Measurements from ENCODE around the gene TWIST2.

TWIST2 gene

DNA sequence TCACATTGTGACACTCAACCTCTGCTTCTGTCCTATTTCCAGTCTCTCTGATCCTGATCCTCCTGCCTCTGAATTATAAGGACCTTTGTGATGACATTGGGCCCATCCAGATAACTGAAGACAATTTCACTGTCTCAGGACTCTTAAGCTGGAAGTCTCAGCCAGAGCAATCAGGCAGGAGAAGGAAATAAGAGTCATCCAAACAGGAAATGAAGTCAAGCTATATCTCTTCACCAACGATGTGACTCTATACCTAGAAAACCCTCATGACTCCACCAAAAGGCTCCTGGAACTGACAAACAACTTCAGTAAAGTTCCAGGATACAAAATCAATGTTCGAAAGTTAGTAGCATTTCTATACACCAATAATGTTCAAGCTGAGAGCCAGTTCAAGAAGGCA is 29.3 kb upstream of the TWIST2 start:
- DNase-seq (ENCODE audit: low spot score) = no peak
- in situ Hi-C loops (cut with MboI; ENCODE audit: low sequenced_read_pairs, unreplicated experiment) = no loop called here
- TF ChIP-seq, protein P1, sequence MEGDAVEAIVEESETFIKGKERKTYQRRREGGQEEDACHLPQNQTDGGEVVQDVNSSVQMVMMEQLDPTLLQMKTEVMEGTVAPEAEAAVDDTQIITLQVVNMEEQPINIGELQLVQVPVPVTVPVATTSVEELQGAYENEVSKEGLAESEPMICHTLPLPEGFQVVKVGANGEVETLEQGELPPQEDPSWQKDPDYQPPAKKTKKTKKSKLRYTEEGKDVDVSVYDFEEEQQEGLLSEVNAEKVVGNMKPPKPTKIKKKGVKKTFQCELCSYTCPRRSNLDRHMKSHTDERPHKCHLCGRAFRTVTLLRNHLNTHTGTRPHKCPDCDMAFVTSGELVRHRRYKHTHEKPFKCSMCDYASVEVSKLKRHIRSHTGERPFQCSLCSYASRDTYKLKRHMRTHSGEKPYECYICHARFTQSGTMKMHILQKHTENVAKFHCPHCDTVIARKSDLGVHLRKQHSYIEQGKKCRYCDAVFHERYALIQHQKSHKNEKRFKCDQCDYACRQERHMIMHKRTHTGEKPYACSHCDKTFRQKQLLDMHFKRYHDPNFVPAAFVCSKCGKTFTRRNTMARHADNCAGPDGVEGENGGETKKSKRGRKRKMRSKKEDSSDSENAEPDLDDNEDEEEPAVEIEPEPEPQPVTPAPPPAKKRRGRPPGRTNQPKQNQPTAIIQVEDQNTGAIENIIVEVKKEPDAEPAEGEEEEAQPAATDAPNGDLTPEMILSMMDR (IDR thresholded peaks at IDR 0.05; ENCODE audit: borderline replicate concordance, control extremely low read depth, extremely low read depth, insufficient read depth, missing control alignments) = no peak

DNA sequence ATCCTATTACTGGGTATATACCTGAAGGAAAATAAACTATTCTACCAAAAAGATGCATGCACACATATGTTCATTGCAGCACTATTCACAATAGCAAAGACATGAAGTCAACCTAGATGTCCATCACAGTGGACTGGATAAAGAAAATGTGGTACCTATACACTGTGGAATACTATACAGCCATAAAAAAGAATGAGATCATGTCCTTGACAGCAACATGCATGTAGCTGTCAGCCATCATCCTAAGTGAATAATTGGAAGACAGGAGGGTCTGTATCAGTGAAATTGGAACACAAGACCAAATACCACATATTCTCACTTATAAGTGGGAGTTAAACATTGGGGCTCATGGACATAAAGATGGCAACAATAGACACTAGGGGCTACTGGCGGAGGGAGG is 27.7 kb upstream of the TWIST2 start:
- DNase-seq (ENCODE audit: low spot score) = no peak
- in situ Hi-C loops (cut with MboI; ENCODE audit: low sequenced_read_pairs, unreplicated experiment) = no loop called here
- TF ChIP-seq, protein P1 (IDR thresholded peaks at IDR 0.05; ENCODE audit: borderline replicate concordance, control extremely low read depth, extremely low read depth, insufficient read depth, missing control alignments) = no peak

GRCh38 chr2:238820916-238821315 is 27.0 kb upstream of the TWIST2 start:
- TF ChIP-seq, protein P1 (IDR thresholded peaks at IDR 0.05; ENCODE audit: borderline replicate concordance, control extremely low read depth, extremely low read depth, insufficient read depth, missing control alignments) = no peak
- in situ Hi-C loops (cut with MboI; ENCODE audit: low sequenced_read_pairs, unreplicated experiment) = no loop called here
- no peak for DNase-seq (ENCODE audit: low spot score)

DNA sequence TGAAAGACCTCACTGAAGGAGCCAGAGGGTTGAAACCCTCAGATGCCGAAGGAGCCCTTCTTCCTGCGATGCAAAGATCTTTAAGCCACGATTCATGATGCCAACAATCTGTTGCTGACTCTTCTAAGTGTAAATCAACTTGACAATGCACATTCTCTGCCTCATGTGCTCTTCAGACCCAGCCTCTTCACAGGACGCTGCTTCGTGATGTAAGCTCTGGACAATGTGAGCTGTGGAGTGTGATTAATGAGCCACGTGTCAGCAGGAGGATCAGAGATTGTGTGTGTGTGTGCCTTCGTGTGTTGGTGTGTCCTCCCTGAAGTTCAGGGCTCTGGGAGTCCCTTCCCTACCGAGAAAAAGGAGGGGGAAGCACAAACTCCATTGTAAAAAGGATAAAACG is 26.5 kb upstream of the TWIST2 start:
- DNase-seq (ENCODE audit: low spot score) = no peak
- in situ Hi-C loops (cut with MboI; ENCODE audit: low sequenced_read_pairs, unreplicated experiment) = no loop called here
- TF ChIP-seq, protein P1 (IDR thresholded peaks at IDR 0.05; ENCODE audit: borderline replicate concordance, control extremely low read depth, extremely low read depth, insufficient read depth, missing control alignments) = no peak

- in situ Hi-C loops (cut with MboI; ENCODE audit: low sequenced_read_pairs, unreplicated experiment) = no loop called here
- DNase-seq (ENCODE audit: low spot score) = no peak
- TF ChIP-seq, protein P1 (IDR thresholded peaks at IDR 0.05; ENCODE audit: borderline replicate concordance, control extremely low read depth, extremely low read depth, insufficient read depth, missing control alignments) = no peak
Measured at GRCh38 chr2:238821944-238822670, 25.8 kb upstream of the TWIST2 start.

GRCh38 chr2:238822955-238823354 is 24.9 kb upstream of the TWIST2 start:
- DNase-seq (ENCODE audit: low spot score) = no peak
- in situ Hi-C loops (cut with MboI; ENCODE audit: low sequenced_read_pairs, unreplicated experiment) = no loop called here
- TF ChIP-seq, protein P1 (IDR thresholded peaks at IDR 0.05; ENCODE audit: borderline replicate concordance, control extremely low read depth, extremely low read depth, insufficient read depth, missing control alignments) = no peak

Data from GM13976 (cell line).